DOHH2 (cell line): ENCODE measurements around the gene DNASE2.

ENCODE experiments used
- CTCF ChIP-seq: fragments of 200-600 bp; sonication (generic); IDR thresholded peaks from one replicate; pipeline ENCODE4 v1.5.1; 2014; ENCODE audit warnings: antibody characterized with exemption, mild to moderate bottlenecking, low read depth, low read length; ENCODE audit not compliant: poor library complexity, severe bottlenecking
- EZH2phosphoT487 ChIP-seq: fragments of 200-600 bp; sonication (generic); IDR thresholded peaks from 2 replicates; pipeline ENCODE4 v1.6.1; 2017; ENCODE audit warnings: borderline replicate concordance, mild to moderate bottlenecking, antibody characterized with exemption, low read length, moderate library complexity, mixed read lengths

GRCh38 chr19:12896460-12896859 is 15.2 kb upstream of the DNASE2 start:
- TF ChIP-seq CTCF (no peak), EZH2phosphoT487 (no peak)
